Sigmoid colon (tissue), 4 donors: ENCODE measurements around the gene CCDC24.

Experiments
- POLR2A ChIP-seq, 2 donors: fragments of 450-650 bp; IDR thresholded peaks; one replicate each; pipeline ENCODE4 v1.6.1; 2016; ENCODE audit warnings: antibody characterized with exemption in 2 of 2, mild to moderate bottlenecking in 2 of 2, moderate library complexity in 2 of 2
- POLR2AphosphoS5 ChIP-seq, 4 donors: sonication (generic); formaldehyde crosslinking; IDR thresholded peaks; one replicate each; pipeline ENCODE4 v1.6.1; 2017; ENCODE audit warnings: antibody characterized with exemption in 4 of 4
- TF ChIP-seq, protein P1 (sequence below), 4 experiments: fragments of 450-650 bp in 3 of 4; fragments of 200-600 bp in 1 of 4; IDR thresholded peaks; one replicate each; pipeline ENCODE4 v1.5.1; 2016 to 2019; ENCODE audit warnings: antibody characterized with exemption in 4 of 4, mild to moderate bottlenecking in 3 of 4, moderate library complexity in 2 of 4

DNA sequence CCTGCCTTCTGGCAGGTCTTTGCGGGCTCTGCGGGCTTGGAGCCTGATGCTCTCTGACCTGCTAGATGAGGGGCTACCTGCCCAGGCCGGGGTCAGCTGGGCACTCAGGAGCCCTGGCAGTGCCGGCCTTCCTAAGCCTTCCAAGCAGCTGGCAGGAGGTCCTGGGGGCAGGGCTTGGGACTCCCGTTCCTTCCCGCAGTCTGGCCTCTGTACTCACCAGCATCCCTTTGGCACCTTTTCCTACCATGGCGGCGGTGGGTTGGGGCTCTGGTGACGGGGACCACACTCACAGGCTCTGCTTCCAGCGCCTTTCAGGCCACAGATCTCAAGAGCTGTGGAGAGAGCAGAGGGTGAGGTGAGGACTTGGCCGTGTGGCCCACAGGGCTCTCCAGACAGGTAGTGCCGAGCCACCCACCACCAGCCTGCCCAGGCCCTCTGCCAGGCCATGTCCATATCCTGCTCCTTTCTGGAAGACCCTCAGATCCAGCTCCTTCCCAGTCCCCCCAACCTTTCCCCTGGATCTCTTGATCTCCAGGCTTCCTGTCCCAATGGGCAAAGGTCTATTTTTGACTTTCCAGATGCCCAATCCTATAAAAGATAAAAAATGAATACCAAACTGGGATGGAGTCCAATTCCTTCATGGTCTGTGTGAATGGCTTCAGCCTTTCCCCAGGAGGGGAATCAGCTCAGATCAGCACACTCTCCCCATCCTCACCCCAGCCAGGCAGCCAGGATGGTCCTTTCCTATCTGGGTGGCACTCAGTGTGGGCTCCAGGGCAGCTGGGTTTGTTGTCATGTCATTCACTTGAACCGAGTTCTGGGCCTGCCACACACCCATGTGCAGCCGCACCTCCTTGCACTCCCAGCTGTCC, 32.9 kb downstream of the CCDC24 start:
- TF ChIP-seq, protein P1, sequence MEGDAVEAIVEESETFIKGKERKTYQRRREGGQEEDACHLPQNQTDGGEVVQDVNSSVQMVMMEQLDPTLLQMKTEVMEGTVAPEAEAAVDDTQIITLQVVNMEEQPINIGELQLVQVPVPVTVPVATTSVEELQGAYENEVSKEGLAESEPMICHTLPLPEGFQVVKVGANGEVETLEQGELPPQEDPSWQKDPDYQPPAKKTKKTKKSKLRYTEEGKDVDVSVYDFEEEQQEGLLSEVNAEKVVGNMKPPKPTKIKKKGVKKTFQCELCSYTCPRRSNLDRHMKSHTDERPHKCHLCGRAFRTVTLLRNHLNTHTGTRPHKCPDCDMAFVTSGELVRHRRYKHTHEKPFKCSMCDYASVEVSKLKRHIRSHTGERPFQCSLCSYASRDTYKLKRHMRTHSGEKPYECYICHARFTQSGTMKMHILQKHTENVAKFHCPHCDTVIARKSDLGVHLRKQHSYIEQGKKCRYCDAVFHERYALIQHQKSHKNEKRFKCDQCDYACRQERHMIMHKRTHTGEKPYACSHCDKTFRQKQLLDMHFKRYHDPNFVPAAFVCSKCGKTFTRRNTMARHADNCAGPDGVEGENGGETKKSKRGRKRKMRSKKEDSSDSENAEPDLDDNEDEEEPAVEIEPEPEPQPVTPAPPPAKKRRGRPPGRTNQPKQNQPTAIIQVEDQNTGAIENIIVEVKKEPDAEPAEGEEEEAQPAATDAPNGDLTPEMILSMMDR (IDR thresholded peaks at IDR 0.05): no peak
- TF ChIP-seq POLR2AphosphoS5 (IDR thresholded peaks at IDR 0.05): no peak
- no peak for TF ChIP-seq POLR2A (IDR thresholded peaks at IDR 0.05)
